HFFc6 (cell line): Measurements from ENCODE around the gene ATG2B. TPM values are rescaled to one million over a fixed set of nuclear protein-coding genes. Genes with fewer than 3 reads are reported as not detected.

Experiments used
- DNase-seq: peaks from one replicate; pipeline ENCODE4 v3.0.0-alpha.2; 2018
- H3K27ac Mint-ChIP-seq: 2 replicates; pipeline ENCODE4 v1.8.0; 2020; ENCODE audit warnings: mild to moderate bottlenecking, mixed read lengths
- H3K27me3 Mint-ChIP-seq: 2 replicates; pipeline ENCODE4 v1.8.0; 2021; ENCODE audit warnings: mild to moderate bottlenecking, moderate library complexity, mixed read lengths; ENCODE audit not compliant: insufficient read depth
- H3K36me3 Mint-ChIP-seq: 2 replicates; pipeline ENCODE4 v1.8.0; 2021; ENCODE audit warnings: low read depth, mixed read lengths
- H3K4me1 Mint-ChIP-seq: 2 replicates; pipeline ENCODE4 v1.8.0; 2020; ENCODE audit warnings: low read depth, mixed read lengths
- H3K4me3 Mint-ChIP-seq: 2 replicates; pipeline ENCODE4 v1.8.0; 2020; ENCODE audit warnings: mild to moderate bottlenecking, moderate library complexity, mixed read lengths
- H3K9me3 Mint-ChIP-seq: 2 replicates; pipeline ENCODE4 v1.8.0; 2020; ENCODE audit warnings: mild to moderate bottlenecking, mixed read lengths
- total RNA-seq, 6 experiments: library from RNA; stranded (reverse); fragmentation: NEBNext Ultra II Directional; extraction: Animal tissue kit (Norgen Biotek cat#: 25700); gene quantifications; 2 replicates in 1 of 6; 3 replicates in 5 of 6; pipeline ENCODE4 v1.2.3, GENCODE V29; 2021
- TF ChIP-seq, protein P1 (sequence below): fragments of 200-600 bp; sonication (generic); IDR thresholded peaks from 2 replicates; pipeline ENCODE4 v1.5.0; 2021; ENCODE audit warnings: antibody characterized with exemption, mild to moderate bottlenecking

ATG2B gene
- total RNA-seq, 6 experiments from 2014 or later: 13.1 to 17.7 (median 15.9) TPM

DNA sequence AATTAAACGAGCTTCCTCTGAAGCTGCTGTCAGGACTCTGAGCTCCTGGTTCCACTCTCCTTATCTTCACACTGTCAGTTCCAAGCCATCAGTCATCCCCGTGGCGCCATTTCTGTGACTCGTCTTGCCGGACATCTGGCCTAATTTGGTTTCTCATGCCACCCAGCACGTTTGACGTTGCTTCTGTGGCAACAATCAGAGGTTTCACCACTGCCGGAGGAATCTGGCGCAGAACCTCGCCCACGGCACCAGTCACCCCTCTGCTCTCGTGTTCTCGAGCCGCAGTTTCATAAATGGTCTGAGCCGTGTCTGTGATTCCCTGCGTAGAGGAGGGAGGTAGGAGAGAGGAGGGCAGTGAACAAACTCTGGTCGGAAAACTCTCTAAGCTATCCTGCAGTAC is 77.5 kb downstream of the ATG2B start:
- H3K27ac Mint-ChIP-seq: peak overlapping the region; percentile 37; the same call in 1 of the 2 replicates

DNA sequence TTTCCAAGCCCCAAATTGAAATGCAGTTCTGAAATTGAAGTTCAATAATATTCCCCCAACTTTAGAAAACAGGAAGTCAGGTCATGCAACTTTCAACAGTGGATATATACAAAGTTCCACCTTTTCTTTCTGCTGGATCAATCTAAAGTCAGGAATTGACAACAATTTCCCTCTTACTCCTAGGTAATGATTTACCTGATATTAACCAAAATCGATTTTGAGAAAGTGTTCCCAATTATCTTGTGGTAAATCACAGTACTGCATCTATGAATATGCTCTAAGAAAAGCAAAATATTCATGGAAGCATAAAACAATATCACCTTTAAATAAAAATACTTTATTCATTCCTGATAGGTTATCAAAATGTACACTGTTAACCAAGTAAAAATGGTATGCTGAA is 78.7 kb downstream of the ATG2B start:
- peaks cover 17% of the 10 kb centered on the region for H3K4me1 Mint-ChIP-seq
- H3K36me3 Mint-ChIP-seq: peaks cover 5% of the 10 kb centered on the region; the same call in 1 of the 2 replicates
- H3K27ac Mint-ChIP-seq: no peak overlapping the region
- TF ChIP-seq, protein P1, sequence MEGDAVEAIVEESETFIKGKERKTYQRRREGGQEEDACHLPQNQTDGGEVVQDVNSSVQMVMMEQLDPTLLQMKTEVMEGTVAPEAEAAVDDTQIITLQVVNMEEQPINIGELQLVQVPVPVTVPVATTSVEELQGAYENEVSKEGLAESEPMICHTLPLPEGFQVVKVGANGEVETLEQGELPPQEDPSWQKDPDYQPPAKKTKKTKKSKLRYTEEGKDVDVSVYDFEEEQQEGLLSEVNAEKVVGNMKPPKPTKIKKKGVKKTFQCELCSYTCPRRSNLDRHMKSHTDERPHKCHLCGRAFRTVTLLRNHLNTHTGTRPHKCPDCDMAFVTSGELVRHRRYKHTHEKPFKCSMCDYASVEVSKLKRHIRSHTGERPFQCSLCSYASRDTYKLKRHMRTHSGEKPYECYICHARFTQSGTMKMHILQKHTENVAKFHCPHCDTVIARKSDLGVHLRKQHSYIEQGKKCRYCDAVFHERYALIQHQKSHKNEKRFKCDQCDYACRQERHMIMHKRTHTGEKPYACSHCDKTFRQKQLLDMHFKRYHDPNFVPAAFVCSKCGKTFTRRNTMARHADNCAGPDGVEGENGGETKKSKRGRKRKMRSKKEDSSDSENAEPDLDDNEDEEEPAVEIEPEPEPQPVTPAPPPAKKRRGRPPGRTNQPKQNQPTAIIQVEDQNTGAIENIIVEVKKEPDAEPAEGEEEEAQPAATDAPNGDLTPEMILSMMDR: no peak
- H3K4me3 Mint-ChIP-seq: no peak overlapping the region
- DNase-seq: no peak
- no peaks in the 10 kb centered on the region for H3K9me3 Mint-ChIP-seq
- no peaks in the 10 kb centered on the region for H3K27me3 Mint-ChIP-seq

More for the DNA sequence above, 77.5 kb downstream of the ATG2B start:
- Mint-ChIP-seq H3K4me1 (peaks cover 7% of the 10 kb centered on the region; the same call in 1 of the 2 replicates), H3K27me3 (no peaks in the 10 kb centered on the region), H3K4me3 (no peak overlapping the region; the same call in 1 of the 2 replicates), H3K36me3 (peaks cover 5% of the 10 kb centered on the region; the same call in 1 of the 2 replicates), H3K9me3 (no peaks in the 10 kb centered on the region)
- DNase-seq: no peak
- TF ChIP-seq, protein P1: no peak

GRCh38 chr14:96284008-96284407 is 79.1 kb downstream of the ATG2B start:
- Mint-ChIP-seq H3K9me3 (no peaks in the 10 kb centered on the region), H3K27me3 (no peaks in the 10 kb centered on the region), H3K27ac (no peak overlapping the region), H3K36me3 (peaks cover 5% of the 10 kb centered on the region; the same call in 1 of the 2 replicates), H3K4me1 (peaks cover 21% of the 10 kb centered on the region), H3K4me3 (no peak overlapping the region)
- DNase-seq: no peak
- TF ChIP-seq, protein P1: no peak

DNA sequence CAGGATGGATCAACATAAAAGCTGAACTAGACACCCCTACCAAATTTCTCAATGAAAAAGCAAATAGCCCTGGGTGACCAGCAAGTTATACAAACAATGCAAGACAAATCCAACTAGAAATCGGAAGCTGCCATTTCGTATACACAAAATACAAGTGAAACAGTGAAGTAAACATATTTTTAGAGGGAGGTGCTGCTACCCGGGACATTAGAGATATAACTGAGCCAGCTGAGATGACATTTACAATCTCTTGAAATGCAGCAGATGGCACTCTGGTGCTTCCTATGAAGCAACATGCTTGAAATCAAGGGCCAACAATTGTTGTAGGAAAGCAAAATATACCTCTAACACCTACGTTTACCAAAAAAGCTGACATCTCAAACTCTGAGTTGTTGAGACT is 81.7 kb downstream of the ATG2B start:
- DNase-seq: no peak
- TF ChIP-seq, protein P1: no peak
- H3K4me1 Mint-ChIP-seq: peaks cover 21% of the 10 kb centered on the region
- H3K27ac Mint-ChIP-seq: no peak overlapping the region
- no peak overlapping the region for H3K4me3 Mint-ChIP-seq
- H3K27me3 Mint-ChIP-seq: peaks cover 2% of the 10 kb centered on the region; the same call in 1 of the 2 replicates
- peaks cover 10% of the 10 kb centered on the region for H3K36me3 Mint-ChIP-seq
- peaks cover 9% of the 10 kb centered on the region for H3K9me3 Mint-ChIP-seq

DNA sequence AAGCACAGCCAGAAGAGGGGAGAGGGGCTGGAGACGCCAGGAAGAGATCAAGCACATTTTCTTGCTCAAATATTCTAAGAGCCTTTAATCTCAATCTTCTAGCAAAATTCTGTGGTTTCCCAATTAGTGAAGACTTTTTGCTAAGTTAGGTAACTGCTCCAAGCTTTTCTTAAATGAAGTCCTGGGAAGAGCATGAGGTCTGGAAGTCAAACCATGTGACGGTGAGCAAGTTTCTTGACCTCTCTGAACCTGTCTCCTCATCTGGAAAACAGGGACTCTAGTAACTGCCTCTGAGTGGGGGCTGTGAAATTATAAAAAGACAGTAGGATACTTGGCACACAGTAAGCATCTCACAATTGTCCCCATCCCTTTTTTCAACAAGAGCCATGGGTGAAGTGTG is 83.0 kb downstream of the ATG2B start:
- Mint-ChIP-seq H3K27me3 (peaks cover 2% of the 10 kb centered on the region; the same call in 1 of the 2 replicates), H3K9me3 (peaks cover 9% of the 10 kb centered on the region), H3K27ac (no peak overlapping the region; the same call in 1 of the 2 replicates), H3K4me3 (no peak overlapping the region), H3K36me3 (peaks cover 10% of the 10 kb centered on the region), H3K4me1 (peaks cover 23% of the 10 kb centered on the region)
- DNase-seq: no peak
- TF ChIP-seq, protein P1: no peak

GRCh38 chr14:96279564-96279963 is 83.6 kb downstream of the ATG2B start:
- Mint-ChIP-seq H3K9me3 (peaks cover 9% of the 10 kb centered on the region), H3K4me3 (no peak overlapping the region), H3K36me3 (peaks cover 10% of the 10 kb centered on the region), H3K27ac (no peak overlapping the region), H3K4me1 (peaks cover 28% of the 10 kb centered on the region), H3K27me3 (peaks cover 2% of the 10 kb centered on the region; the same call in 1 of the 2 replicates)
- no peak for DNase-seq
- TF ChIP-seq, protein P1: no peak
